Measurements from ENCODE around the gene MYL6.

GRCh38 chr12:56205445-56205844, 47.3 kb downstream of the MYL6 start:
- no peak for TF ChIP-seq CTCF (IDR thresholded peaks at IDR 0.05)
- no peak for TF ChIP-seq POLR2A (IDR thresholded peaks at IDR 0.05)

Measured in thyroid gland (tissue), 4 donors.